Mesenchymal stem cell (in vitro differentiated cells and primary cell): Measurements from ENCODE around the gene TMEM121B.

ENCODE experiments used
- DNase-seq: peaks from one replicate; pipeline ENCODE4 v3.0.0-alpha.2; 2013
- H2AFZ ChIP-seq: one replicate; pipeline ENCODE4 v1.6.1; 2013; ENCODE audit warnings: low read depth, mild to moderate bottlenecking, control low read depth, inconsistent platforms, low read length, moderate library complexity
- H2AK5ac ChIP-seq: 2 replicates; pipeline ENCODE4 v1.6.1; 2013; ENCODE audit warnings: low read length, moderate library complexity, mild to moderate bottlenecking, inconsistent platforms; ENCODE audit not compliant: severe bottlenecking
- H2BK120ac ChIP-seq: one replicate; pipeline ENCODE4 v1.6.1; 2013; ENCODE audit warnings: low read depth, mild to moderate bottlenecking, inconsistent platforms, low read length, moderate library complexity
- H2BK12ac ChIP-seq, 2 experiments: one replicate each; pipeline ENCODE4 v1.6.1; 2013; ENCODE audit warnings: inconsistent platforms in 2 of 2, low read length in 2 of 2, mild to moderate bottlenecking in 2 of 2, moderate library complexity in 2 of 2, control low read depth in 1 of 2
- H2BK15ac ChIP-seq: one replicate; pipeline ENCODE4 v1.6.1; 2013; ENCODE audit warnings: mild to moderate bottlenecking, low read depth, inconsistent platforms; ENCODE audit not compliant: poor library complexity, severe bottlenecking
- H2BK5ac ChIP-seq: 2 replicates; pipeline ENCODE4 v1.6.1; 2013; ENCODE audit warnings: low read depth, mild to moderate bottlenecking, low read length, control low read depth, inconsistent platforms; ENCODE audit not compliant: poor library complexity, severe bottlenecking
- H3K14ac ChIP-seq, 2 experiments: one replicate each; pipeline ENCODE4 v1.6.1; 2013; ENCODE audit warnings: inconsistent platforms in 2 of 2, low read length in 2 of 2, control low read depth in 1 of 2, mild to moderate bottlenecking in 1 of 2, moderate library complexity in 1 of 2
- H3K18ac ChIP-seq, 2 experiments: one replicate each; pipeline ENCODE4 v1.6.1; 2013; ENCODE audit warnings: inconsistent platforms in 2 of 2, low read length in 2 of 2, control low read depth in 1 of 2, low read depth in 1 of 2, mild to moderate bottlenecking in 1 of 2
- H3K23ac ChIP-seq, 2 experiments: one replicate each; pipeline ENCODE4 v1.6.1; 2013; ENCODE audit warnings: inconsistent platforms in 2 of 2, low read length in 2 of 2, mild to moderate bottlenecking in 2 of 2, moderate library complexity in 2 of 2, control low read depth in 1 of 2
- H3K27ac ChIP-seq: 2 replicates; pipeline ENCODE4 v1.5.1; 2013; ENCODE audit warnings: mild to moderate bottlenecking, moderate library complexity, low read length, control low read depth, inconsistent platforms; ENCODE audit not compliant: poor library complexity, severe bottlenecking
- H3K27me3 ChIP-seq, 2 experiments: 2 replicates each; pipeline versions ENCODE4 v1.6.1 to v1.7.0; 2013; ENCODE audit warnings: low read length in 2 of 2, mild to moderate bottlenecking in 2 of 2, moderate library complexity in 2 of 2, control low read depth in 1 of 2, inconsistent platforms in 1 of 2; ENCODE audit not compliant: control insufficient read depth in 1 of 2, insufficient read depth in 1 of 2
- H3K36me3 ChIP-seq, 2 experiments: 2 replicates each; pipeline versions ENCODE4 v1.6.1 to v1.7.0; 2013; ENCODE audit warnings: low read length in 2 of 2, control low read depth in 1 of 2, inconsistent platforms in 1 of 2, low read depth in 1 of 2, mild to moderate bottlenecking in 1 of 2; ENCODE audit not compliant: insufficient read depth in 2 of 2, control insufficient read depth in 1 of 2
- H3K4ac ChIP-seq, 2 experiments: one replicate each; pipeline ENCODE4 v1.6.1; 2013; ENCODE audit warnings: inconsistent platforms in 2 of 2, low read length in 2 of 2, mild to moderate bottlenecking in 2 of 2, moderate library complexity in 2 of 2, control low read depth in 1 of 2, low read depth in 1 of 2
- H3K4me1 ChIP-seq: 2 replicates; pipeline ENCODE4 v1.6.1; 2013; ENCODE audit warnings: low read depth, low read length, control low read depth; ENCODE audit not compliant: control insufficient read depth, insufficient read depth
- H3K4me2 ChIP-seq: 2 replicates; pipeline ENCODE4 v1.6.1; 2013; ENCODE audit warnings: low read length, mild to moderate bottlenecking, inconsistent platforms; ENCODE audit not compliant: poor library complexity, severe bottlenecking
- H3K4me3 ChIP-seq, 2 experiments: 2 replicates each; pipeline versions ENCODE4 v1.5.1 to v1.7.0; 2013; ENCODE audit warnings: low read length in 2 of 2, mild to moderate bottlenecking in 2 of 2, control low read depth in 1 of 2, low read depth in 1 of 2; ENCODE audit not compliant: insufficient read depth in 1 of 2
- H3K79me1 ChIP-seq: replicated peaks from 2 replicates; pipeline ENCODE4 v1.6.1; 2013; ENCODE audit warnings: mild to moderate bottlenecking, control low read depth, low read length, inconsistent platforms; ENCODE audit not compliant: poor library complexity, severe bottlenecking
- H3K9ac ChIP-seq: 2 replicates; pipeline ENCODE4 v1.7.0; 2013; ENCODE audit warnings: mild to moderate bottlenecking, low read length, moderate library complexity
- H3K9me3 ChIP-seq: 2 replicates; pipeline ENCODE4 v1.7.0; 2013; ENCODE audit warnings: mild to moderate bottlenecking, low read length; ENCODE audit not compliant: control insufficient read depth
- H4K8ac ChIP-seq: one replicate; pipeline ENCODE4 v1.6.1; 2013; ENCODE audit warnings: inconsistent platforms, mild to moderate bottlenecking, low read length, moderate library complexity
- H4K91ac ChIP-seq: one replicate; pipeline ENCODE4 v1.6.1; 2013; ENCODE audit warnings: mild to moderate bottlenecking, low read length, inconsistent platforms
- WGBS: methylation state at CpG from one replicate; pipeline ENCODE4 v1.1.7; 2013; ENCODE audit warnings: mixed read lengths; 5-methylcytosine and 5-hydroxymethylcytosine counted together

The TMEM121B gene

DNA sequence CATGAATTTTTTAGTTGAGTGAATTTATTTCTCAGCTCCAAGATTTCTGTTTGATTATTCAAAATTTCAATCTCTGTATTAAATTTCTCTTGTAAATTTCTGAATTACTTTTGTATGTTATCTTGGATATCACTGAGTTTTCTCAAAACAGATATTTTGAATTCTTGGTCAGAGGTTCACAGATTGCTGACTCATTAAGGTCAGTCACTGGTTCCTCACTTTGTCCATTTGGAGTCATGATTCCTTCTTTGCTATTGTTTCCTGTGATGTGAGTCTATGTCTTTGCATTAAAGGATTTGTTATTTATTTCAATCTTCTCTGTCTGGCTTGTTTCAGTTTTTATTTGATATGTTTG is 46.5 kb downstream of the TMEM121B start:
- Histone ChIP-seq H2AFZ (no peak overlapping the region), H2BK120ac (no peak overlapping the region), H2BK5ac (no peak overlapping the region), H2BK12ac (no peak overlapping the region), H4K8ac (no peak overlapping the region), H3K36me3 (no peaks in the 10 kb centered on the region), H3K4me3 (no peak overlapping the region), H3K18ac (no peak overlapping the region), H3K4me1 (peaks cover 8% of the 10 kb centered on the region), H3K4ac (no peak overlapping the region), H2AK5ac (no peak overlapping the region), H4K91ac (no peak overlapping the region), H3K27ac (no peak overlapping the region), H3K4me2 (no peak overlapping the region), H3K23ac (no peak overlapping the region), H3K9ac (peak overlapping the region; percentile 38), H3K79me1 (no peaks in the 10 kb centered on the region), H3K27me3 (no peaks in the 10 kb centered on the region), H3K14ac (no peak overlapping the region), H3K9me3 (no peaks in the 10 kb centered on the region), H2BK15ac (no peak overlapping the region)
- no peak for DNase-seq

DNA sequence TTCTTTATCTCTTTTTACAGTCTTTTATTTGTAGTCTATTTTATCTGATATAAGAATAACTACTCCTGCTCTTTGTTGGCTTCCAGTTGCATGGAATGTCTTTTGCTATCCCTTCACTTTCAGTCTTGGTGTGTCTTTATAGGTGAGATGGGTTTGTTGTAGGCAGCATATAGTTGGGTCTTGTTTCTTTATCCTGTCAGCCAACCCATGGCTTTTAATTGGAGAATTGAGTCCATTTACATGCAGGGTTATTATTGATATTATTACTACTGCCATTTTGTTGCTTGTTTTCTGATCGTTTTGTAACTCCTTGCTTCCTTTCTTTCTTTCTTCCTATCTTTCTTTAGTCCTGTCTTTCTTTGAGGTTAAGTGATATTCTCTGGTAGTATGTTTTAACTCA is 48.3 kb downstream of the TMEM121B start:
- Histone ChIP-seq H3K4me2 (no peak overlapping the region), H3K18ac (no peak overlapping the region), H2AK5ac (no peak overlapping the region), H3K9ac (no peak overlapping the region), H3K4me3 (no peak overlapping the region), H3K36me3 (no peaks in the 10 kb centered on the region), H2BK120ac (no peak overlapping the region), H2BK5ac (no peak overlapping the region), H3K9me3 (no peaks in the 10 kb centered on the region), H3K27ac (no peak overlapping the region), H4K91ac (no peak overlapping the region), H3K4ac (no peak overlapping the region), H2BK12ac (no peak overlapping the region), H3K79me1 (no peaks in the 10 kb centered on the region), H2AFZ (no peak overlapping the region), H2BK15ac (no peak overlapping the region), H3K27me3 (no peaks in the 10 kb centered on the region), H4K8ac (no peak overlapping the region), H3K4me1 (peaks cover 8% of the 10 kb centered on the region), H3K14ac (no peak overlapping the region), H3K23ac (no peak overlapping the region)
- no peak for DNase-seq
- no CpG with 5 or more reads among the region's 1 CpG for whole genome bisulfite sequencing
